Smooth muscle cell (in vitro differentiated cells): ENCODE measurements around the gene BICDL2. TPM values are rescaled to one million over a fixed set of nuclear protein-coding genes. Genes with fewer than 3 reads are reported as not detected.

Experiments used
- DNase-seq: peaks from one replicate; lab custom pipeline; 2025; ENCODE audit not compliant: unreplicated experiment; lab: John Stamatoyannopoulos, UW
- H2AFZ ChIP-seq: fragments of 200-600 bp; sonication (generic); 2 replicates; pipeline ENCODE4 v1.6.0; 2016; ENCODE audit warnings: antibody characterized with exemption, low read depth, mild to moderate bottlenecking
- H3F3A ChIP-seq: fragments of 200-600 bp; sonication (generic); 2 replicates; pipeline ENCODE4 v1.6.0; 2017; ENCODE audit warnings: antibody characterized with exemption, low read depth
- H3K27ac ChIP-seq: fragments of 200-600 bp; sonication (generic); 2 replicates; pipeline ENCODE4 v1.5.1; 2016; ENCODE audit warnings: low read depth, mild to moderate bottlenecking
- H3K27me3 ChIP-seq: fragments of 200-600 bp; sonication (generic); 2 replicates; pipeline ENCODE4 v1.6.1; 2016; ENCODE audit warnings: low read depth, mild to moderate bottlenecking
- H3K36me3 ChIP-seq: fragments of 200-600 bp; sonication (generic); 2 replicates; pipeline ENCODE4 v1.5.1; 2016; ENCODE audit warnings: low read depth
- H3K4me1 ChIP-seq: fragments of 200-600 bp; sonication (generic); 2 replicates; pipeline ENCODE4 v1.5.1; 2016; ENCODE audit warnings: low read depth
- H3K4me2 ChIP-seq: fragments of 200-600 bp; sonication (generic); 2 replicates; pipeline ENCODE4 v1.6.0; 2016; ENCODE audit warnings: mild to moderate bottlenecking
- H3K4me3 ChIP-seq: fragments of 200-600 bp; sonication (generic); 2 replicates; pipeline ENCODE4 v1.5.1; 2016; ENCODE audit warnings: mild to moderate bottlenecking
- H3K79me2 ChIP-seq: fragments of 200-600 bp; sonication (generic); 2 replicates; pipeline ENCODE4 v1.6.0; 2016; ENCODE audit warnings: low read depth, mild to moderate bottlenecking
- H3K9ac ChIP-seq: fragments of 200-600 bp; sonication (generic); 2 replicates; pipeline ENCODE4 v1.6.0; 2016; ENCODE audit warnings: low read depth
- H3K9me3 ChIP-seq: fragments of 200-600 bp; sonication (generic); replicated peaks from 2 replicates; pipeline ENCODE4 v1.5.1; 2016; ENCODE audit warnings: low read depth
- H4K20me1 ChIP-seq: fragments of 200-600 bp; sonication (generic); 2 replicates; pipeline ENCODE4 v1.6.0; 2016; ENCODE audit warnings: low read depth
- CTCF ChIP-seq: fragments of 200-600 bp; sonication (generic); IDR thresholded peaks from 2 replicates; pipeline ENCODE4 v1.5.1; 2017; ENCODE audit warnings: borderline replicate concordance, mild to moderate bottlenecking, antibody characterized with exemption; ENCODE audit not compliant: insufficient read depth, poor library complexity, severe bottlenecking
- WGBS: methylation state at CpG from one replicate; pipeline ENCODE4 v1.1.7; 2016; ENCODE audit warnings: low lambda C conversion rate; 5-methylcytosine and 5-hydroxymethylcytosine counted together
- polyA plus RNA-seq: library from polyadenylated mRNA; unstranded; fragments of >200 nt; fragmentation: Nextera tagmentation; extraction: Ambion mirVana; gene quantifications from 2 replicates; pipeline ENCODE4 v1.2.1, GENCODE V29; 2016
- total RNA-seq: library from RNA; depleted of rRNA; stranded (reverse); fragments of >200 nt; gene quantifications from 2 replicates; pipeline ENCODE4 v1.2.3, GENCODE V29; 2014

Gene BICDL2
- total and polyA plus RNA-seq, 2 experiments from 2014 or later = 0.86 to 1.5 TPM

- no peak overlapping the region for H3K9ac ChIP-seq
- H4K20me1 ChIP-seq = no peaks in the 10 kb centered on the region
- no peaks in the 10 kb centered on the region for H3K27me3 ChIP-seq
- WGBS = 92% methylated on average over 8 of the region's 8 CpGs
- no peaks in the 10 kb centered on the region for H3K9me3 ChIP-seq
- H3K27ac ChIP-seq = no peak overlapping the region
- H3K4me1 ChIP-seq = peaks cover 3% of the 10 kb centered on the region
- no peaks in the 10 kb centered on the region for H3K36me3 ChIP-seq
- TF ChIP-seq CTCF = no peak
- no peak overlapping the region for H2AFZ ChIP-seq
- DNase-seq = no peak
- H3K79me2 ChIP-seq = no peaks in the 10 kb centered on the region
- H3K4me2 ChIP-seq = no peak overlapping the region
- no peak overlapping the region for H3K4me3 ChIP-seq
- peaks cover 12% of the 10 kb centered on the region for H3F3A ChIP-seq
Measured at GRCh38 chr16:3063625-3064386, 27.1 kb upstream of the BICDL2 start.

GRCh38 chr16:3062553-3062952, 25.8 kb upstream of the BICDL2 start:
- H3K9ac ChIP-seq = no peak overlapping the region
- H3K4me1 ChIP-seq = peaks cover 7% of the 10 kb centered on the region
- H3K27me3 ChIP-seq = no peaks in the 10 kb centered on the region
- H3F3A ChIP-seq = peaks cover 12% of the 10 kb centered on the region
- no peaks in the 10 kb centered on the region for H3K36me3 ChIP-seq
- no peak overlapping the region for H3K4me2 ChIP-seq
- no peaks in the 10 kb centered on the region for H3K79me2 ChIP-seq
- DNase-seq = no peak
- no peak for TF ChIP-seq CTCF
- H3K4me3 ChIP-seq = no peak overlapping the region
- H2AFZ ChIP-seq = no peak overlapping the region
- H3K27ac ChIP-seq = no peak overlapping the region
- peaks cover 8% of the 10 kb centered on the region for H4K20me1 ChIP-seq
- no peaks in the 10 kb centered on the region for H3K9me3 ChIP-seq
- WGBS = 95% methylated on average over 6 of the region's 6 CpGs

GRCh38 chr16:3060339-3061127, 23.8 kb upstream of the BICDL2 start:
- no peak overlapping the region for H3K4me3 ChIP-seq
- no peak for TF ChIP-seq CTCF
- peaks cover 7% of the 10 kb centered on the region for H3K4me1 ChIP-seq
- H3K36me3 ChIP-seq = no peaks in the 10 kb centered on the region
- peaks cover 12% of the 10 kb centered on the region for H3F3A ChIP-seq
- 58% methylated on average over 14 of the region's 14 CpGs for WGBS
- no peak overlapping the region for H2AFZ ChIP-seq
- no peak for DNase-seq
- peaks cover 9% of the 10 kb centered on the region for H4K20me1 ChIP-seq
- no peak overlapping the region for H3K4me2 ChIP-seq
- peak overlapping the region; percentile 70 for H3K27ac ChIP-seq
- H3K27me3 ChIP-seq = no peaks in the 10 kb centered on the region
- no peaks in the 10 kb centered on the region for H3K79me2 ChIP-seq
- no peak overlapping the region for H3K9ac ChIP-seq
- H3K9me3 ChIP-seq = no peaks in the 10 kb centered on the region
